GM12878 (cell line): Measurements from ENCODE around the gene POLD2. TPM values are rescaled to one million over a fixed set of nuclear protein-coding genes. Genes with fewer than 3 reads are reported as not detected.
A peak's percentile ranks its signal among the peaks of the same experiment; 100 is the strongest.

Experiments used
- ATF7 ChIP-seq: fragments of 450-650 bp; IDR thresholded peaks from 2 replicates; pipeline ENCODE4 v1.6.1; 2016; ENCODE audit warnings: low read depth, mild to moderate bottlenecking
- BCL11A ChIP-seq: IDR thresholded peaks from 2 replicates; pipeline ENCODE4 v1.6.1; 2011; ENCODE audit warnings: low read depth, low read length
- CEBPB ChIP-seq, 2 experiments: fragments of 150-350 bp in 1 of 2; IDR thresholded peaks; 2 replicates each; pipeline ENCODE4 v1.6.1; 2012 to 2014; ENCODE audit warnings: low read depth in 2 of 2, low read length in 2 of 2, borderline replicate concordance in 1 of 2, inconsistent platforms in 1 of 2
- CREM ChIP-seq: IDR thresholded peaks from 2 replicates; pipeline ENCODE4 v1.6.1; 2014; ENCODE audit warnings: antibody characterized with exemption, low read depth
- EGR1 ChIP-seq, 2 experiments: IDR thresholded peaks; 1 replicate in 1 of 2; 2 replicates in 1 of 2; pipeline ENCODE4 v1.6.1; 2011 to 2012; ENCODE audit warnings: low read depth in 2 of 2, low read length in 2 of 2, borderline replicate concordance in 1 of 2, mild to moderate bottlenecking in 1 of 2, moderate library complexity in 1 of 2
- EZH2 ChIP-seq: IDR thresholded peaks from 2 replicates; pipeline ENCODE4 v1.6.1; 2012; ENCODE audit warnings: low read depth, mild to moderate bottlenecking, control low read depth, inconsistent platforms, low read length, borderline replicate concordance; ENCODE audit not compliant: control insufficient read depth
- GABPA ChIP-seq: IDR thresholded peaks from 2 replicates; pipeline ENCODE4 v1.6.1; 2014; ENCODE audit warnings: antibody characterized with exemption, low read depth, mild to moderate bottlenecking, inconsistent platforms
- GATAD2B ChIP-seq: fragments of 450-650 bp; conservative IDR thresholded peaks from 2 replicates; pipeline ENCODE4 v1.6.1; 2017; ENCODE audit warnings: low read depth, mild to moderate bottlenecking, moderate library complexity
- IKZF2 ChIP-seq, 2 experiments: fragments of 450-650 bp; IDR thresholded peaks; 2 replicates each; pipeline ENCODE4 v1.6.1; 2017; ENCODE audit warnings: mild to moderate bottlenecking in 2 of 2, moderate library complexity in 2 of 2
- MEF2A ChIP-seq: IDR thresholded peaks from 2 replicates; pipeline ENCODE4 v1.6.1; 2011; ENCODE audit warnings: low read depth, mild to moderate bottlenecking, low read length, moderate library complexity; ENCODE audit not compliant: insufficient read depth
- MLLT1 ChIP-seq: fragments of 450-650 bp; IDR thresholded peaks from 2 replicates; pipeline ENCODE4 v1.6.1; 2016; ENCODE audit warnings: mild to moderate bottlenecking
- MTA3 ChIP-seq: IDR thresholded peaks from 2 replicates; pipeline ENCODE4 v1.6.1; 2012; ENCODE audit warnings: low read length, inconsistent platforms, borderline replicate concordance
- NBN ChIP-seq: fragments of 450-650 bp; IDR thresholded peaks from 2 replicates; pipeline ENCODE4 v1.6.1; 2016
- NR2C2 ChIP-seq: IDR thresholded peaks from 2 replicates; pipeline ENCODE4 v1.6.1; 2011; ENCODE audit warnings: borderline replicate concordance, low read depth; ENCODE audit not compliant: control insufficient read depth, insufficient read length
- NR2F1 ChIP-seq: fragments of 450-650 bp; conservative IDR thresholded peaks from 2 replicates; pipeline ENCODE4 v1.6.1; 2017; ENCODE audit warnings: mild to moderate bottlenecking
- NRF1 ChIP-seq: conservative IDR thresholded peaks from 2 replicates; pipeline ENCODE4 v1.6.1; 2011; ENCODE audit warnings: mild to moderate bottlenecking, low read depth, low read length, improper control_type of control experiment
- PAX5 ChIP-seq: IDR thresholded peaks from 2 replicates; pipeline ENCODE4 v1.6.1; 2011; ENCODE audit warnings: low read depth, low read length, borderline replicate concordance
- PML ChIP-seq: IDR thresholded peaks from 2 replicates; pipeline ENCODE4 v1.6.1; 2012; ENCODE audit warnings: low read length, inconsistent platforms
- RAD51 ChIP-seq: fragments of 450-650 bp; IDR thresholded peaks from 2 replicates; pipeline ENCODE4 v1.6.1; 2016; ENCODE audit warnings: moderate library complexity, mild to moderate bottlenecking, inconsistent platforms
- RELA ChIP-seq: fragments of 450-650 bp; IDR thresholded peaks from 2 replicates; pipeline ENCODE4 v1.8.0; 2014; ENCODE audit warnings: borderline replicate concordance; ENCODE audit not compliant: partially characterized antibody
- SP1 ChIP-seq: IDR thresholded peaks from one replicate; pipeline ENCODE4 v1.6.1; 2011; ENCODE audit warnings: low read depth, low read length
- SREBF1 ChIP-seq: IDR thresholded peaks from 2 replicates; pipeline ENCODE4 v1.6.1; 2012; ENCODE audit warnings: mild to moderate bottlenecking, low read length
- SUZ12 ChIP-seq: fragments of 200-600 bp; sonication (generic); IDR thresholded peaks from one replicate; pipeline ENCODE4 v1.6.1; 2018; ENCODE audit warnings: antibody characterized with exemption, mild to moderate bottlenecking; ENCODE audit not compliant: unreplicated experiment
- TCF12 ChIP-seq: IDR thresholded peaks from 2 replicates; pipeline ENCODE4 v1.6.1; 2011; ENCODE audit warnings: low read depth, mild to moderate bottlenecking, low read length
- ZBTB33 ChIP-seq: fragments of 450-650 bp; IDR thresholded peaks from 2 replicates; pipeline ENCODE4 v1.6.1; 2017; ENCODE audit warnings: mild to moderate bottlenecking
- ZNF274 ChIP-seq: IDR thresholded peaks from one replicate; pipeline ENCODE4 v1.8.0; 2011; ENCODE audit not compliant: insufficient read length, insufficient read depth
- ZNF622 ChIP-seq: fragments of 450-650 bp; IDR thresholded peaks from 2 replicates; pipeline ENCODE4 v1.6.1; 2017; ENCODE audit warnings: mild to moderate bottlenecking, inconsistent platforms
- ZZZ3 ChIP-seq: IDR thresholded peaks from 2 replicates; pipeline ENCODE4 v1.6.1; 2011; ENCODE audit warnings: low read depth; ENCODE audit not compliant: control insufficient read depth, insufficient read length
- polyA plus RNA-seq, 11 experiments: library from polyadenylated mRNA; depleted of rRNA in 4 of 11; unstranded in 6 of 11; stranded (reverse) in 5 of 11; fragments of >200 nt; fragmentation: Nextera tagmentation in 4 of 11; fragmentation: Illumina TruSeq in 1 of 11; extraction: Ambion mirVana in 4 of 11; extraction: Trizol in 1 of 11; gene quantifications; 1 replicate in 1 of 11; 2 replicates in 10 of 11; pipeline versions ENCODE4 v1.2.1 to v1.2.3, GENCODE V29; 2011 to 2016; ENCODE audit warnings: inconsistent platforms in 2 of 11, missing spikeins in 2 of 11, low read depth in 1 of 11
- total RNA-seq, 4 experiments: library from RNA; depleted of rRNA in 3 of 4; stranded (reverse); fragments of >200 nt in 3 of 4; fragmentation: Illumina TruSeq in 1 of 4; extraction: Trizol in 1 of 4; gene quantifications; 2 replicates each; pipeline versions ENCODE4 v1.2.1 to v1.2.3, GENCODE V29; 2013 to 2021
- TF ChIP-seq, protein P1 (sequence below): IDR thresholded peaks from 2 replicates; pipeline ENCODE4 v1.6.1; 2012; ENCODE audit warnings: low read length, inconsistent platforms

Gene POLD2
- total and polyA plus RNA-seq, 10 of the 15 experiments (the other 5 are each of a cell fraction or from before 2014, with no cell fraction given), result 19.1 to 287 (median 169) TPM

DNA sequence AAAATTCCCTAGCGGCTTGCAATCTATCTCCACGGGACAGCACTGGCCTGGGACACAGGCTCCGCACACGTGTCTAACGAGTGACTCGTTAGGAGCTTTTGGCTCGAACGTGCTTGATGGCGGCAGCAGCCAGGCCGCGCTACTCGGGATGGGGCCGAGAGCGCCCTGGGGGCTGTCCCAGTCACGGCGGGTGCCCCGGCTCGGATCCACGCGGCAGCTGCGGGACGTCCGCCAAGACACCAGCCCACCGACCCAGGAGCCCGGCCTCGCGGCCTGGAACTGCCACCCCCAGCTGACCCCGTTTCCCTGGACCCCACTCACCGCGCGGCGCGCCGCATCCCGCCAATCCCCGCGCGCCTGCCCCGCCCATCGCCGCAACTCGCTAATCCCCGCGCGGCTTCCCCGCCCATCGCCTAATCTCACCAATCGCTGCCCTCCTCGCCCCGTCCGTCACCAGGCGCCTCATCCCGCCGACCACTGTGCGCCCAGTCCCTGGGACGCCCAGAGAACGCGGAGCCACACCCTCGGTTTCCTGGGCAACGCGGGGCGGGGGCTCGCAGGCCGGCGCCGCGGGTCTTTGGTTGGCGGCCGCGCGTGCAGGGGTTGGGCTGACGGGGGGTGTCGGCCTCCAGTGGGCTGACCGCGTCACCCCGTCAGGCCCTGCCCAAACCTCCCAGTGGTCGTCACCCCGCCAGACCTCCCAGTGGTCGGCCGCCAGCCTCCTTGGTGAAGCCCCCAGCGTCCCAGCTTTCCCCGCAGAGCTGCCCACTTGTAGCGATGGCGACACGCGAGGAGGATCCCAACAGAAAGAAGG lies at the start of gene POLD2 (continued):
- no peak for TF ChIP-seq NR2C2
- 0 out of 2 replicates have a peak, but pooled peaks have one; percentile 14 for TF ChIP-seq TCF12
- peak; percentile 62; the same call in 1 of the 2 replicates for TF ChIP-seq GATAD2B
- TF ChIP-seq NRF1, result no peak
- peak; percentile 71 for TF ChIP-seq CREM
- TF ChIP-seq EZH2, result no peak
- no peak for TF ChIP-seq ZZZ3
- TF ChIP-seq, protein P1, sequence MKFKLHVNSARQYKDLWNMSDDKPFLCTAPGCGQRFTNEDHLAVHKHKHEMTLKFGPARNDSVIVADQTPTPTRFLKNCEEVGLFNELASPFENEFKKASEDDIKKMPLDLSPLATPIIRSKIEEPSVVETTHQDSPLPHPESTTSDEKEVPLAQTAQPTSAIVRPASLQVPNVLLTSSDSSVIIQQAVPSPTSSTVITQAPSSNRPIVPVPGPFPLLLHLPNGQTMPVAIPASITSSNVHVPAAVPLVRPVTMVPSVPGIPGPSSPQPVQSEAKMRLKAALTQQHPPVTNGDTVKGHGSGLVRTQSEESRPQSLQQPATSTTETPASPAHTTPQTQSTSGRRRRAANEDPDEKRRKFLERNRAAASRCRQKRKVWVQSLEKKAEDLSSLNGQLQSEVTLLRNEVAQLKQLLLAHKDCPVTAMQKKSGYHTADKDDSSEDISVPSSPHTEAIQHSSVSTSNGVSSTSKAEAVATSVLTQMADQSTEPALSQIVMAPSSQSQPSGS, result no peak
- TF ChIP-seq MTA3, result no peak
- TF ChIP-seq CEBPB (IDR thresholded peaks at IDR 0.05; ENCODE audit: borderline replicate concordance in 1 of 2, low read depth in 2 of 2, low read length in 2 of 2), result no peak
- TF ChIP-seq BCL11A, result no peak
- peak; percentile 93 for TF ChIP-seq SP1
- peak; percentile 84 for TF ChIP-seq NR2F1
- TF ChIP-seq PML, result no peak
- no peak for TF ChIP-seq EGR1 (IDR thresholded peaks at IDR 0.05; ENCODE audit: borderline replicate concordance in 1 of 2, low read depth in 2 of 2, low read length in 2 of 2)
- TF ChIP-seq GABPA, result no peak
- TF ChIP-seq RELA, result no peak
- TF ChIP-seq MEF2A, result no peak
- no peak for TF ChIP-seq SUZ12
- TF ChIP-seq ZNF622, result no peak
- 0 out of 2 replicates have a peak, but pooled peaks have one; percentile 37 for TF ChIP-seq PAX5
- TF ChIP-seq SREBF1, result no peak
- no peak for TF ChIP-seq NBN
- no peak for TF ChIP-seq ZBTB33
- TF ChIP-seq ATF7, result no peak
- TF ChIP-seq ZNF274, result no peak
- TF ChIP-seq RAD51, result no peak
- TF ChIP-seq IKZF2 (IDR thresholded peaks at IDR 0.05), result no peak
- no peak for TF ChIP-seq MLLT1
